ENCODE data around the gene ELOVL1.
"Not testable (repeated sequence)": the region's sequence is repeated elsewhere in the genome, so short reads cannot be mapped to it uniquely, and the experiment has no call there.

The ELOVL1 gene

GRCh38 chr1:43379476-43379875, 11.7 kb upstream of the ELOVL1 start:
- no peak for DNase-seq

DNA sequence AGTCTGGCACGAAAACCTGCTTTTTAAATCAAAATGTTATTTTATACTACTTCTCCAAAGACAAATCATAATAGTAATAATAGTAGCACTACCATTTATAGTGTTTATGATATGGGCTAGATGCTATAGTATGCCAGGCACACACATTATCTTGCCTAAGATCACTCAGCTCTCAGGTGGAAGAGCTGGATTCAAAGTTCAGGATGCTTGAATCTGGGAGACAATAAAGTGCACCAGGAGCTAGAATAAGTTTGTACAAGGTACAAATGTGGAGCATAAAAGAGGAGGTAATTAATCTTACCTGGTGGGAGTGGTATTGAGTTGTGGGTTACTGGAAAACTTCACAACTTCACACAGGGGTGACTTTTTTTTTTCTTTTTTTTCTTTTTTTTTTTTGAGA, 10.0 kb upstream of the ELOVL1 start:
- DNase-seq: no peak

DNA sequence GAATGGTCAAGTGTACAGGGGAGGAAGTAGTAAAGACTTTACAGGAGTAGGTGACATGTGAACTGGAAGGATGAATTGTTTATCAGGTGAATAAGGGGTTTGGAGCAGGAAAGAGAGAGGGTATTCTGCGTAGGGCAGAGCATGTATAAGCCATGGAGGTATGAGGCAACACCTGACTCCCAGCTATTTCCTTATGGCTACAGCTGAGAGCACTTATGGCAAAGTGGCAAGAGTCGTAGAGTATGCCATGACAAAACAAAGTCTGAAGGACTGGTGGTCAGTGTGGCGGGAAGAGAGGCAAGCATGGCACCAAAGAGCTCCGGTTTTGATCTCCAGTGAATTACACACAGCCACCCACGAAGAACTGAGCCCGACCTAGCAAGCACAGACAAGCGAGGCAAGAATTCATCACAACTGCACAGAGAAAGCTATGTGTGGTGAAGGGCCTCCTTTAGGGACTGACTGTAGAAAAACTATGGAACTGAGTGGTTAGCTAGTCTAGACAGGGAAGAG, 9.0 kb upstream of the ELOVL1 start:
- no peak for DNase-seq

- DNase-seq: no peak
These were observed 5.5 kb upstream of the ELOVL1 start for GRCh38 chr1:43373066-43373940.

- no peak for DNase-seq
These were observed 4.4 kb upstream of the ELOVL1 start for GRCh38 chr1:43372172-43372571.

DNA sequence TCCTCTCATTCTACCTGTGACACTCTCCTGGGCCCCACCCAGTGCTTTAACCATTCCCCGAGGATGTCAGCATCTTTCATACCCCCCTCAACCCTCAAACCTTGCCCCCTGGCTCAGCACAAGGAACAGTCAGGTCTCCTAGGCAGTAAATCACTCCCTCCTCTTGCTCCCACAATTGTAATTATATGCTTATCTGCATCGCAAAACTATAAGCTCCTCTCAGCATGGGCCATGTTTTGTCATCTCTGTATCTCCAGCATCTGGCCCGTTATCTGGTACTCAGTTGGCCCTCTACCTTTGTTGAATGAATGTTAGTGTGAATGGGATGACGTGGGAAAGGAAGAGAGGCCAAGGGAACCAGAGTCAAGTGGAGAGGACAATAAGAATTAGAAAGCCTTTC, 2.8 kb upstream of the ELOVL1 start:
- no peak for DNase-seq

DNA sequence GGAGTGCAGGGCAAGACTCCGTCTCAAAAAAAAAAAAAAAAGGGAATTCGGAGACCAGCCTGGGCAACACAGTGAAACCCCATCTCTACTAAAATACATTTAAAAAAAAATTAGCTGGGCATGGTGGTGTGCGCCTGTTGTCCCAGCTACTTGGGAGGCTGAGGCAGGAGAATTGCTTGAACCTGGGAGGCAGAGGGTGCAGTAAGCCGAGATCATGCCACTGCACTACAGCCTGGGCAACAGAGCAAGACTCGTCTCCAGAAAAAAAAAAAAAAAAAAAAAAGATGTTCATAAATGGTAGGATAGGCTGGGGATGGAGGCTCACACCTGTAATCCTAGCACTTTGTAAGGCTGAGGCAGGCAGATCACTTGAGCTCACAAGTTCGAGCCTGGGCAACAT, 2.0 kb upstream of the ELOVL1 start:
- not testable (repeated sequence) for DNase-seq

GRCh38 chr1:43368646-43369020, 822 bp upstream of the ELOVL1 start:
- DNase-seq: no peak

DNA sequence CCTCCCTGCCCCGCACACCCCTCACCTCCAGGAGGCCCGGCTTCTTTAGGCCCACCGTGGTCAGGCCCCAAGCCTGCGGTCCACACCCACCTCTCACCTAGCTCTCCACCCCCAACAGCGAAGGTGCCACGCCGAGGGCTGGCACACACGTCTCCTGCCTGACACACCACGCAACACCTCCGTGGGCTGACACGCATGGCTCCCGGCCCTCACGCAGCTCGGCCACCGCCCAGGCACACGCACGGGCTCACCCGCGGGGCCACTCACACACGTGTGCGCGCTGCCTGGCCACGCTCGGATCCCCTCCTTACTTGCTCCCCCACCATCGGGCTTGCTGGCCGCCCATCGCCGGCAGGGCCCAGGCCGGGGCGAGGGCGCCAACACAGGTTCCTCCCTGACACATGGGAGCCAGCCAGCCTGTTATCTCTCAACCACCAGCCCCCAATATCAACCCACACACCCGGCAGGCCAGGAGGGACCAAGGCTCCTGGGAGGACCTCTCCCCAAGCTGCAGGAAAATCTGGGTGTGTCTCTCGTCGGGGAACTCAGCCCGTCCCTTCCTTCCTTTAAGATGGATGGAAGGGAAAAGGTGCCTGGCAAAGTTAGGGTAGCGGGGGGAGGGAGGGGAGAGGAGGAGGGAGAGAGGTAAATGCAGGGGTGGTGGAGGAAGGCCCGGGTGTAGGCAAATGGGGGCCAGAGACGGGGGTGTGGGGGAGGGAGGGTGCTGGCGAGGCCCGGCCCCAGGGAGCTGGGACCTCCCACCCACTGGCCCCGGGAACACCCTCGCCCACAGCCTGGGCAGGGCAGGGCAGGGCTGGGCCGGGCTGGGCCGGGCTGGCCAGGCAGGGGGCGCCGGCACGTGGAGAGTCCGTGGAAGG, 546 bp downstream of the ELOVL1 start:
- peak; percentile 39 for DNase-seq

DNA sequence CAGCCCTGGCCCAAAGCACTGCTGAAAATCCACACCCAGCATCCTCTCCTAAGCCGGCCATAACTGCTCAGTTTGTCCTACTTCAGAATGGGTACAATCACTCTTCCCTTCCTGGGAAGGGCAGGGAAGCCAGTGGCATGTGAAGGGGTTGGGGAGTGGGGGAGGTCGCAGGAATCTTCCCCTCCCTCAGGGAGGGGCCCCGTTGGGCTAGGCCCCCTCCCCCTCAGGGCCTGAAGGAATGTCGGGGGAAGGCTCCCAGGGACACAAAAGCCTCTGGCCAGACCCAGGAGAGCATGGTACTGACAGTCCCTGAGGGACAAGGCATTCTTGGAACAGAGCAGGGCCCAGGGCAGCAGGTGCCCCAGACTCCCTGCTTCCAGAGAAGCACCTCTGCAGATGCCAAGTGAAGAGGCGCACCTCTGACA, 1.2 kb downstream of the ELOVL1 start:
- no peak for DNase-seq

DNA sequence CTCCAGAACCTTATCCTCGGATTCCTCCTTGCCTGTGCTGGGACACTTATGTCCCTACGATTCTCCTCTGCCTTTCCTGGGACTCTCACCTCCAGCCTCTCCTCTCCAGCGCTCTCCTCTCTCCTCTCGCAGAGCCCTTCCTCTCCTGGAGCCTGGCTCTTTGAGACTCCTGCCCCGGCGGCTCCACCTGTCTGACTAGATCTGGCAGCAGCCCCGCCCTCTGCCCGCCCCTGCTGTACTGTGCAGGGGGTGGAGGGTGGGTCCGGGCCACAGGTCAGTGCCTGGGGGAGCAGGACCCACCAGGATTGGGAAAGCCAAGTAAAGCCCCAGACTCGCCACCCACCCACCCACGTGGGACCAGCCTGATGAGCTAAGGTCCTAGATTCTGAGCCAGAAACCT, 1.6 kb downstream of the ELOVL1 start:
- DNase-seq: no peak

- DNase-seq: no peak
These were observed 2.1 kb downstream of the ELOVL1 start for GRCh38 chr1:43365678-43366077.

GRCh38 chr1:43363935-43364525, 3.8 kb downstream of the ELOVL1 start:
- no peak for DNase-seq

DNA sequence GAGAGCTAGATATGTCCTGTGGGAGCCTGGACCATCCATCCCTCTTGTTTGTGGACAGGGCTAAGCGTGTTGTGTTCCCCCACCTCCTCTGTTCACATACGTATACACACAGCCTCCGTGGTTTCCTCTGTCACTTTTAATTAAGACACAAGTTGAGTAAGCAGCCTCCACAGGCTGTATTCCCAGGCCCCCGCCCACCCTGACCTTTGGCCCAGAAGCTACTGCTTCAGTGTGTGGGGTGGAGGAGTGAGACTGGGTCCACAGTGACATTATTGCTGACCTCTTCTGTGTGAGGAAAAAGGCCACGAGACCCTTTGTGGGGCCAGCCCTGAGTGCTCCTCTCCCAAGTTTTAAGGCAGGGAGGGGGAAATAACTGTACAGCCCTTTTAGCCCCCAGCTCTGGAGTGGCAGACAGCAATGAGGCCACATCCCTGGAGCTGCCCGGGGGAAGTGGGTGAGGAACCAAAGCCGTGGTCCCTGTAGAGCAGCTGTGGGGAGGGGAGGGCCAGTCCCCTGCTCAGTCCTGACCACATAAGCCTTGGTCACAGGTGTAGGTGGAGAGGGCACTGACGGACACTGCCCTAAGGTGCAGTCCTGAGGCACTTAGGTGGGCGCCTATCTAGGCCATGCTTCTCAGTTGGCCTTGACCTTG, 4.4 kb downstream of the ELOVL1 start:
- no peak for DNase-seq

DNA sequence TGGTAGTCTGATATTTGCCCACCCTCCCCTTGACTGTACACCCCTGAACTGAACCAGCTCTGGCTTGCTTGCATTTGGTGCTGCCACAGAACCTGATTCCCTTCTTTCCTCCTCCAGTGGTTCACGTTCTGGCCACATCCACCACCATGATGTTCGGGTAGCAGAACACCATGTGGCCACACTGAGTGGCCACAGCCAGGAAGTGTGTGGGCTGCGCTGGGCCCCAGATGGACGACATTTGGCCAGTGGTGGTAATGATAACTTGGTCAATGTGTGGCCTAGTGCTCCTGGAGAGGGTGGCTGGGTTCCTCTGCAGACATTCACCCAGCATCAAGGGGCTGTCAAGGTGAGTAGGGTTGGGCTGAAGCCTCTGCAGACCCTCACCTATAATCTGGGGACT, 7.2 kb downstream of the ELOVL1 start:
- no peak for DNase-seq

DNA sequence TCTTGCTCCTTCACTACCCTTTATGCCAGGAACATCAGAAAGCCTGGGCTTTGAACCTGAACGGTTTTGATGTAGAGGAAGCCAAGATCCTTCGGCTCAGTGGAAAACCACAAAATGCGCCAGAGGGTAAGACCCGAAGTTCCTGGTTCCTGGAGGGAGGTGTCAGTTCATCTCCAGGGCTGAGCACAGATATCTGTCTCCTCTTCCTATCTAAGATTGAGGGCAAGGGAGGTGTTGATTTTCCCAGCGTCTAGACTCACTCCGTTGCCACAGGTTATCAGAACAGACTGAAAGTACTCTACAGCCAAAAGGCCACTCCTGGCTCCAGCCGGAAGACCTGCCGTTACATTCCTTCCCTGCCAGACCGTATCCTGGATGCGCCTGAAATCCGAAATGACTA, 8.1 kb downstream of the ELOVL1 start:
- no peak for DNase-seq

DNA sequence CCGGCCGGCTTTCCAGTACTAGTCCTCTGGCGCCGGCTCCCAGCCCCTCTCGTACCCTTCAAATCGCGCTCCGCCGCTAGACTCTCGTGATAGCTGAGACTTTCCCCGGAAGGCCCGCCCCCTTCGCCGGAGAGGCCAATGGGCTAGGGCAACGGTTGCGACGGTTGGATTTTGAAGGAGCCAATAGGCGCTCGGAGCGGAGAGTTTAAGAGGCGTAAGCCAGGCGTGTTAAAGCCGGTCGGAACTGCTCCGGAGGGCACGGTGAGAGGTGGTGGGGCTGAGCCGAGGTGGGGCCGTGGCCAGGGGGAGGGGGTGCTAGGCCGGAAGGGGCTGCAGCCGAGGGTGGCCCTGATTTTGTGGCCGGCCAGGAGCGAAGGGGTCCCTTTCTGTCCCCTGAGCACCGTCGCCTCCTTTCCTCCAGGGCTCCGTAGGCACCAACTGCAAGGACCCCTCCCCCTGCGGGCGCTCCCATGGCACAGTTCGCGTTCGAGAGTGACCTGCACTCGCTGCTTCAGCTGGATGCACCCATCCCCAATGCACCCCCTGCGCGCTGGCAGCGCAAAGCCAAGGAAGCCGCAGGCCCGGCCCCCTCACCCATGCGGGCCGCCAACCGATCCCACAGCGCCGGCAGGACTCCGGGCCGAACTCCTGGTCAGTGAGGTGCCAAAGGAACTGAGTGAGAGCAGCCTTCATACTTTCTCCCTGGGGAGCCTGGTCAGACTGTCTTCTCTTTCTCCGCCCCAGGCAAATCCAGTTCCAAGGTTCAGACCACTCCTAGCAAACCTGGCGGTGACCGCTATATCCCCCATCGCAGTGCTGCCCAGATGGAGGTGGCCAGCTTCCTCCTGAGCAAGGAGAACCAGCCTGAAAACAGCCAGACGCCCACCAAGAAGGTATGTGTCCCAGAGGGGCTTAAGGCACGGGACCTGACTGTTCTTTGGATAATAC, 8.8 kb downstream of the ELOVL1 start, which contains the start of gene CDC20:
CDC20 (plus strand) TSS at position 236 of the 948 bp plus-strand sequence; CDS start at position 471, 235 bp downstream.
- DNase-seq: peak; percentile 98

- no peak for DNase-seq
These were observed 9.6 kb downstream of the ELOVL1 start for GRCh38 chr1:43358121-43358745.

DNA sequence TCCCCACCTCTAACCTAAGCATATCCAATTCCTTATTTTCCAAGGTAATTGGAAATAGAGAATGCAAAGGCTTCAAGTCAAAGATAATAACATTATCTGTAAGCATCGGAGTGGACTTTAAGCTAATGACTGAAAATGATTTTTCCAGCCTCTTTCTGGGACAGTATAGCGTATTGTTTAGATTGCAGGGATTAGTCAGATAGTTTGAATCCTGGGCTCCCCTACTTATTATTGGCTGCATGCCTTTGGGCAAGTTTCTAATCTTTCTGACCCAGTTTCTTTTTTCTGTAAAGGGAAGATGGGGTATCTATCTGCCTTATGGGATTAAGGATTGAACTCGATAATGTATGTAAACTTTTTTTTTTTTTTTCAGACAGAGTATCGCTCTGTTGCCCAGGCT, 10.6 kb downstream of the ELOVL1 start:
- no peak for DNase-seq

DNA sequence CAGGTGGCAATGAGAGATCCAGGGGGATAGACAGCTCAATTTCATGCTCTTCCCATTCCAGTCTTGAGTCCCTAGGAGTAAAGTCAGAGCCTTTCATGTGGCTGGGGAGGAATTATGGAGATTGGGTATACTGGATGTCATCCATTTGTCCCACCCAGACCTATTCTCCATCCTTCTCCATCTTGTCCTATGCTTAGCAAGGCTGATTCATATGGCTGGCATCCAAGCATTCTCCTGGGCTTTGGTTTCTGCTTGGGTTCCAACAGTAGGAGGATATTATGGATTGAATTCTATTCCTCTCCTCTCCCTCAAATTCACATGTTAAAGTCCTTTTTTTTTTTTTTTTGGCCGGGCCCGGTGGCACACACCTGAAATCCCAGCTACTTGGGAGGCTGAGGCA, 12.9 kb downstream of the ELOVL1 start:
- DNase-seq: no peak

- DNase-seq: no peak
These were observed 13.3 kb downstream of the ELOVL1 start for GRCh38 chr1:43354471-43354870.

Measured in activated CD8-positive, alpha-beta memory T cell treated with anti-CD3 and anti-CD28 coated beads, Interleukin-2, amount 50 U/mL, for 4 hours (primary cell).